Fibroblast of skin of back (primary cell): ENCODE data around the gene LRBA.
"Not testable (repeated sequence)": the region's sequence is repeated elsewhere in the genome, so short reads cannot be mapped to it uniquely, and the experiment has no call there.

Experiments
- DNase-seq: peaks from one replicate; pipeline ENCODE4 v3.0.0-alpha.2; 2013

Gene LRBA

DNA sequence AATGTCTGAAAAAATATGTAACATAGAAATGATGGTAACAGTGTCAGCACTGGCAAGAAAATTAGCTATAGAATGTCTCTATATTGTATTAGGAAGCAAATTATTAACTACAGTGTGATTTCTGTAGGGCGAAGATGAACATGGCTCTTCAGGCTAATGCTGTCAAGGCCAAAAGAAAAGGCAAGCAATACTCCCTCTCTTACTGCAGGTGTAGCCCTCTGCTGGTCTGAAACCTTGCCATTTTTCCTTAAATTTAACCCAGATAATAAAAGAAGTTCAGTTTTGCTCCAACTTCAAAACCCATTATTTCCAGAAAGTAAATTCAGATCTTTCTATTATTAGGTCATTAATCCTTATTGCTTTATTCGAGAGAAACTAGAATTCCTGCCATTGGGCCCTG, 215.9 kb downstream of the LRBA start:
- DNase-seq = no peak

DNA sequence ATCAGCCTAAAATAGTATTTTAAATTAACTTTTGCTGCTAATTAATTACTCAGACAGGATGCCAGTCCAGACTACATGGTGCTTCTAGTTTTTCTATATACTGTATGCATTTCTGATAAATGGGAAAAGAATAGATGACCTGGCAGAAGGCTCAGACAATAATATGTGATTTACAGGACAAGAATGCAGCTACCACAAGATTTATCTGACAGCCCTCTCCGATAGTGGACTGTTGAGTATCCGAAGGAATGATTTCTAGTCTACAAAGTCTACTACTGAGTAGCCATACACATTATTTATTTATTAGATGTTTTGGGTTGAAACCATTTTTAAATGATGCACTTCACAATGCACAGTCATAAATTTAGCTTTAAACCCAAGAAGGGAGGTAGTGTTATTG, 220.4 kb downstream of the LRBA start:
- peak; percentile 11 for DNase-seq

DNA sequence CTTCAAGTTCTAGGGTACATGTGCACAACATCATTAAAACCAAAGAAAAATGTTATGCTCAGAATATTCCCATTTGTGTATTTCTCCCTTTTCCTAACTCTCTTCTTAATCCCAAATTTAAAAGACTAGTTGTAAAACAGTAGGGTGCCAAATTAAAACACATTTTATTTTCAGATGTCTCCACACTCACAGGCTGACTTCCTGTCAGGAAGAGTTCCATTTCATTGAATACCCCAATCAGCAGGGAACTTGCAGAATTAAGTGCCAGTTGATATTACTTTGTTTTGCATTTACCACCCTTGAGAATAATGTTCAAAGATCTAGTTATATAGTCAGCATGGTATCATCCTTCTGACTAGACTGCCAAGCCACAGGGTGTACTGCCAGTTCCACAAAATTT, 225.2 kb downstream of the LRBA start:
- no peak for DNase-seq

DNA sequence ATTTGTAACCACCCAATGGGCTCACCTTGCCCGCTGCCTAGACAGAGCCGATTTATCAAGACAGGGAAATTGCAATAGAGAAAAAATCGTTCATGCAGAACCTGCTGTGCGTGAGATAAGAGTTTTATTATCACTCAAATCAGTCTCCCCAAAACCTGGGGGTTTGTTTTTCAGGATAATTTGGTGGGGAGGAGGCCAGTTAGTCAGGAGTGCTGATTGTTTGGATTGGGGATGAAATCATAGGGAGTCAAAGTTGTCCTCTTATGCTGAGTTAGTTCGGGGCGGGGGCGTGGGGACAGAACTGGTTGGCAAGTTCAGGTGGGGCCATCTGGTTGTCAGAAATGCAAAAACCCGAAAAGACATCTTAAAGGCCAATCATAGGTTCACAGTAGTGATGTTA, 230.1 kb downstream of the LRBA start:
- DNase-seq = no peak

DNA sequence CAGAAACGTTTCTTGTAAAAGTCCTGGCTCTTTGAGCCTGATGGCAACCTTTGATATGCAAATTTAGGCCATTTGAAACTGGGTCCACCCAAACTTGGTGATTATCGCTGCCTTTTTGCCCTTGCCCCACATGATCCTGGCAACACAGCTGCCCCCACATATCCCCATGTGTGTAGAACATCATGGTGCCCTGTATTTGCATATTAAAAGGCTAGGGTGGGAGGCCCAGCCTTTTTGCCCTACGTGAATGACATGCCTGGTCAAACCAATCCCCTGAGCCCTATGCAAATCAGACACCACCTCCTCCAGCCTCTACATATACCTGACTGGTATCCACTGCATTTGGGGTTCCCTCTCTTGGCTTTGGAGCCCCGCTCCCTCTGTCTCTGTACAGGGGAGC, 230.8 kb downstream of the LRBA start:
- DNase-seq = no peak

DNA sequence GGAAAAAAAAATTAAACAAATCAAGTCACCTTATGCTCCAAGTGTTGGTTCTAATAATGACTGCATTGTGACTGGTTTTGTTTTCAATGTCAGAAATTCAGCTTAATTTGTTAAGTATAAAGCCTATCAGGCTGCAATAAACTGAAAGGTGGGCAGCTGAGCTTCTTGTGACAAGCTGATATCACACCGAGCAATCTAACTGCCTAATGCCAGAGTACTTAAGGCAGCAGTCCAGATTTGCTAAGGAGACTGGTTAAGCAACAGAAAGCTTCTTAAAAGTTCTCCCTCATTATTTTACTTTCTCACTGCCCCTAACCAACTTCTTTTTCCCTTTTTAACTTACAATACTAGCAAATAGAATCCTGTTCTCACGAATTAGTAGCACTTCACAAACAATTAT, 232.2 kb downstream of the LRBA start:
- no peak for DNase-seq

DNA sequence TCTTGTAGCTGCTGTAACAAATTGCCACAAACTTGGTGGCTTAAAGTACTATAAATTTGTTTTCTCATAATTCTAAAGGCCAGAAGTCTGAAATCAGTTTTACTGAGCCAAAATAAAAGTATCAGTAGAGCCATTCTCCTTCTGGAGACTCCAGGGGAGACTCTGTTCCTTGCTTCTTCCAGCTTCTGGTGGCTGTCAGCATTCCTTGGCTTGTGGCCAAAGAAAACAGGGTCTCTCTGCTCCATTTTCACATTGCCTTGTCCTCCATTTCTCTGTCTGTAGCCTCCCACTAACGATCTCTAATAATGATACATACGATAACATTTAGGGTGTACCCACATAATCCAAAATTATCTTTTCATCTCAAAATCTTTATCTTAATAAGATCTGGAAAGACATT, 232.8 kb downstream of the LRBA start:
- peak; percentile 58 for DNase-seq

DNA sequence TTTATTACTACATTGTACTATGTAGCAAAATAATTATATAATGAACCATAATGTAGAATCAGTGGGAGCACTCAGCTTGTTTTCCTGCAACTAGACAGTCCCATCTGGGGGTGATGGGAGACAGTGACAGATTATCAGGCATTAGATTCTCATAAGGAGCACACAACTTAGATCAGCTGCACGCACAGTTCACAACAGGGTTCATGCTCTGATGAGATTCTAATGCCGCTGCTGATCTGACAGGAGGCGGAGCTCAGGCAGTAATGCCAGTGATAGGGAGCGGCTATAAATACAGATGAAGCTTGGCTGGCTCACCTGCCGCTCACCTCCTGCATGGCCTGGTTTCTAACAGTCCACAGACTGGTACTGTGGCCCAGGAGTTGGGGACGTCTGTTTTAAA, 233.9 kb downstream of the LRBA start:
- no peak for DNase-seq

DNA sequence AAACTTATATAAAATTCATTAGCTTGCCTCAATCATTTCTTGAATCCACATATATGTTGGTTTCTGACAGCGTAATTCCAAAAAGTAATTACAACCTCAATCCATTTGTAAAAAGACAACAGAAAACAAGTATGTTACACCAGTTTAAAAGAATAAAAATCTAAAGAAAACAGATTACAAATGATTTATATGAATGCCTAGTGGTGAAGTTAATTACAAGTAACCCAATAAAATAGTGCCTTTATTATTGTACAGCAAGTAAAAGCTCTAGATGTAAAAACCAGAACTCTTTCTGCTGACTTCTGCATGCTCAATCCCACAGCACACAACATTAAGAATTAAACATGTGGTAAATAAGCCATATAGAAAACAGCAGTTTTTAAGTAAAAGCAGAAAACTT, 235.4 kb downstream of the LRBA start:
- DNase-seq = no peak

DNA sequence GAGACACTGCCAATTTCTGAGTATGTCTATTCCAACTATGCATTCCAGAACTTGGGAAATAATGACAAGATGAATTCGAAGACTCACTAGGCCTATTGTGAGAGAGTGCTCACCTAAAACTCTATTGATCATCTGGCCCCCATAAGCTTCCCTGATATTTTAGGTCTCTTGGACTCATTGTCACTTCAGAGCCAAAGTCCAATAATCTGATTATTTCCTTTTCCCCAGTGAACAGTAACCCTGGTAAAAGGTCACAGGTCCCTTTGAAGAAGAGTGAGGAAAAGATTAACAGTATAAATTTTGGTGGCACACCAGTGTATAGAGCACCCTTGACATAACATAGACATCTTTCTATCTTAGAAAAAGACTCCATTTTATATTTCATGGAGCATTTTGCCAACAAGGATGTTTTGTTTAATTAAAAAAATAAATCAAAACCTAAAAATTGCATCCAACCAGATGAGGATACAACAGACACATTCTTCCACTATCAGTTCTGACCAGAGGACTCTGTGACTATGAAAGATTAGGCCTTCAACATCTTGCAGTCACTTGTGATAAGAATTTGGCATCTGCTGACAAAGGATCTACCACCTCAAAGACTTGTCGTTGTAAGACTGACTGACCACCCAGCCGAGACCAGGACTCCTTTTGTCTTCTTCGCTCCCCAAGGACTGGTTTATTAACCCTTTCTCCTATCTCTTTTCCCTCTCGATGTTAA, 241.2 kb downstream of the LRBA start:
- DNase-seq = no peak

DNA sequence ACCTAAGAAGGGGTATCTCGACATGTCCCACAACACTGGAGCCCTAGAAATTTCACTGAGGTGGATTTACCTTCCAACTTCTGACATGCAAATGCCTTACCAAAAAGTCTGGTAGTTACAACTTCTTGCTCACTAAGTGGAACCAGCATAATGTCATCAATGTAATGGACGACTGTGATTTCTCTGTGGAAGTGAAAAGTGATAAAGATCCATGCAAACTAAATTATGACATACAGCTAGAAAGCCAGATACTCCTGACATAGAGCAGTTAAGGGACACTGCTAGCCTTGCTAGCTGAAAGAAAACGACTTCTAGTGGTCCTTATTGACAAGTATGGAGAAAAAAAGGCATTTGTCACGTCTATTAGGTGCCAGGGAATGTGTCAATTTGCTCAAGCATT, 242.1 kb downstream of the LRBA start:
- no peak for DNase-seq

DNA sequence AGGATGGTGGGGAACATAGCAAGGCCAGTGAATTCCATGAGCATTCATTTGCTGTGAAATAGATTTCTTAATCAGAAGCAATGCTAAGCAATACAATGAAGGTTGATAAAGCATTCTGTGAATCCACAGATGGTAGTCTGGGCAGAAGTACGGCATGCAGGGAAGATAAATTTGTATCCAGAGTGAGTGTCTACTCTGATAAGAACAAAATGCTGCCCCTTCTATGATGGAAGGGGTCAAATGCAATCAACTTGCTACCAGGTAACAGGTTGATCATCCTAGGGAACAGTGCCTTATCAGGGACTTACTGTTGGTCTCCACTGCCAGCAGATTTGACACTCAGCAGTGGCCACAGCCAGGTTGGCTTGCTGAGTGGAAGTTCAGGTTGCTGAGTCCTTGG, 243.7 kb downstream of the LRBA start:
- DNase-seq = no peak

DNA sequence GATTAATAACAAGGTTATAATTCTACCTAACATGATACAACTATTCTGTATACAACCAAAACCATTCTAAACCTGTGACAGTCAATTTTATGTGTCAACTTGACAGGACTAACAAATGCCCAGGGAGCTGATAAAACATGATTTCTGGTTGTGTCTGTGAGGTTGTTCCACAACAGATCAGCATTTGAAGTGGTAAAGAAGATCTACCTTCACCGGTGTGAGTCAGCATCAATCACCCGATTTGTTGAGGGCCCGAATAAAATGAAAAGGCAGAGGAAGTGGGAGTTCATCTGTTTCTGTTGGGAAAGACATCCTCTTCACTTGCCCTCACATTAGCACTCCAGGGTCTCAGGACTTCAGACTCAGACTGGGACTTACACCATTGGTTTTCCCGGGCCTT, 245.2 kb downstream of the LRBA start:
- DNase-seq = no peak

DNA sequence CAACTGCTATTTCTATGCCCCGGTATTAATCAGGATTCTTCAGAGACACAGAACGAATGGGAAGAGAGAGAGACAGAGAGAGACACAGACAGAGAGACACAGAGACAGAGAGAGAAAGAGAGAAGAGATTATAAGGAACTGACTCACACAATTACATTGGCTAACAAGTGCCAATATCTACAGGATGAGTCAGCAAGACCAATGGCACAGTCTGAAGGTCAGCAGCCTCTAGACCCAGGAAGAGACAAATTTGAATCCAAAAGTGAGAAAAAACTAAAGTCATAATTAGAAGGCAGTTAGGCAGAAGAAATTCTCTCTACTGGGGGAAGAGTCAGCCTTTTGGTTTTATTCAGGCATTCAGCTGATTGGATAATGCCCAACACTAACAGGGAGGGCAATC, 245.8 kb downstream of the LRBA start:
- peak; percentile 80 for DNase-seq

DNA sequence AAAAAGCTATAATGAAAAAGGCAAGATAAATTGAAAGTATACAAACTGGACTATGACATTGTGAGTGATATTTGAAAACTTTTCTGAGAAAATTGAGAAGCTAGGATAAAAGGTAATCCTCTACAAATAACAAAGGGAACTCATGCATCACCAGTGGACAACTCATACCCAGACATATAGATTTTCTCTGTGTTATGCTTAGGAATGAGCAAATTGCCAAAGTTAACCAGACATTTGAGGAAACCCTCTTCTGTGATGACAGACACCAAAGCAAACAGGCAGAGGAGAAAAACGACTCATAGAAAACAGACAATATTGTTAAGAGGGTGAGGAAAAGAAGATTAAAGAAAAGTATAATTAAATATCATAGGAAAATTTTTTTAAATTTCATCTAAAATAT, 246.6 kb downstream of the LRBA start:
- peak; percentile 56 for DNase-seq

DNA sequence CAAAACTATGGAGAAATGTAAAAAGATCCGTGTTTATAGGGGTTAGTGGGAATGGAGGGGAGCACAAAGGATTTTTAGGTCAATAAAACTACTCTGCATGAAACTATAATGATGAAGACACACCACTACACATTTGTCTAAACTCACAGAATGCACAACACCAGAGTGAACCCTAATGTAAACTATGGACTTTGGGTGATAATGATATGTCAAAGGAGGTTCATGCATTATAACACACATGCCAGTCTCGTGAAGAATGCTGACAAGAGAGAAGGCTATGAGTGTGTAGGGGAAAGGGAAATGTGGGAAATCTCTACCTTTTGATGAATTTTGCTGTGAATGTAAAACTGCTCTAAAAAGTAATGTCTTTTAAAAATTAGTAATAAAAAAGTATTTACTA, 249.9 kb downstream of the LRBA start:
- DNase-seq = no peak

DNA sequence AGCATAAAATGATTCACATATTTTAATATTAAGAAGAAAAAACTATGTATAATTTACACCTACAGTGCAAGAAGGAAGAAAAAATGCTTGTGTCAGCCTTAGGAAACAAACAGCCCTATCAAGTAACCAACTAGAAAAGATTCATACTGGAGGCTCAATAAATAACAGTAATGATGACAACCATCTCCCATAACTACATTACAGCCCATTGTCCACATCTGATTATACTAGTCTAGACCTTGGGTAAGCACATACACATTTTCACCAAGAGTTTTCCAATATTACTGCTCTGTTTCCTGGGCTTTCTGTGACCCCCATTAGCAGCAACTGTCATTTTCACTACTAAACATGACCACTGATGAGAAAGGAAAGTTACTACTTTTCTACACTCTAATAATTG, 263.4 kb downstream of the LRBA start:
- no peak for DNase-seq

DNA sequence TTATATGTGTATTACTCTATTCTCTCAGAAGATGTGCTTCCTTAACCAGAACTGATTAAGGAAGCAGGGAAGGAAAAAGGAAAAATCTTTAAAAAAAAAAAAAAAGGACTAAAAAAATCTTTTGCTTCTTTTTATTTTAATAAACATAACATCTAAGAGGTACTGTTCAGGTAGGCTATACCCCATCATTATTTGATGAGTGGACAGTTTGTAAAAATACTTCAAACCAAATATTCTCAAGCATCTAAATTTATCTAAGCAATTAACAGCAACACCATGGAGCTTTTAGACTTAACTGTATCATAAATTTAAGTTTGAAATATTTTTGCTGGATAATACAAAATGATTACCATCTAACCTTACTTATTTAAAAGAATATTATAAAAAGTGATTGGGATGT, 264.3 kb downstream of the LRBA start:
- no peak for DNase-seq

DNA sequence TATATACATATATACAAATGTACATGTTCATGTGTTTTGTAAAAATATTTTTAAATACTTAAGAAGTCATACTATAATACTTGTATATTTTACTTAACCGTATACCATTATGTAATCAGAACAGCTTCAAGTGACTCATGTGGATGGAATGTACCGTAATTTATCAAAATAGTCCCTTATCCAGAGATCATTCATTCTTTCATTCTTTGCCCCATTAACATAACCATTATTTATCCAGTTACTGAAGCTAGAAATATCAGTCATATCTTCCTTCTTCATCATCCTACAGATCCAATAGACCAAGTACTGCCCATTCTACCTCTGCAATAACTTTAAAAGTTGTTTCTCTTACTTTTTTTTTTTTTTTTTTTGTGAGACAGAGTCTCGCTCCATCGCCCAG, 268.9 kb downstream of the LRBA start:
- peak; percentile 74 for DNase-seq

DNA sequence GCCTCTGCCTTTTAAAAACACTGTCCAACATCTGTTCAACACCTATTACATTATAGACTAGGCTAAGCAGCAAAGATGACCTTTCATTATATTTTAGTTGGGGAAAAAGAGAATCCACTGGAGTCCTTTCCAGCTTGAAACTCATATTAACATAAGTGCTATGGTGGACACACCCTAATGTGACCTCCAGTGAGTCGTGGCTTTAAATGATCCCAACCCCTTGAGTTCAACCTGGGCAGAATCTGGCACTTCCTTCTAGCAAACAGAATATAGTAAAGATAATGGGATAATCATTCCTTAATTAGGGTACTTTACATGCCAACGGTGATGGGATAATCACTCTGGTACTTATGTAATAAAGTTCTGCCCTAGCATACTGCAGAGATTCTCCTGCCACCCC, 270.5 kb downstream of the LRBA start:
- no peak for DNase-seq

DNA sequence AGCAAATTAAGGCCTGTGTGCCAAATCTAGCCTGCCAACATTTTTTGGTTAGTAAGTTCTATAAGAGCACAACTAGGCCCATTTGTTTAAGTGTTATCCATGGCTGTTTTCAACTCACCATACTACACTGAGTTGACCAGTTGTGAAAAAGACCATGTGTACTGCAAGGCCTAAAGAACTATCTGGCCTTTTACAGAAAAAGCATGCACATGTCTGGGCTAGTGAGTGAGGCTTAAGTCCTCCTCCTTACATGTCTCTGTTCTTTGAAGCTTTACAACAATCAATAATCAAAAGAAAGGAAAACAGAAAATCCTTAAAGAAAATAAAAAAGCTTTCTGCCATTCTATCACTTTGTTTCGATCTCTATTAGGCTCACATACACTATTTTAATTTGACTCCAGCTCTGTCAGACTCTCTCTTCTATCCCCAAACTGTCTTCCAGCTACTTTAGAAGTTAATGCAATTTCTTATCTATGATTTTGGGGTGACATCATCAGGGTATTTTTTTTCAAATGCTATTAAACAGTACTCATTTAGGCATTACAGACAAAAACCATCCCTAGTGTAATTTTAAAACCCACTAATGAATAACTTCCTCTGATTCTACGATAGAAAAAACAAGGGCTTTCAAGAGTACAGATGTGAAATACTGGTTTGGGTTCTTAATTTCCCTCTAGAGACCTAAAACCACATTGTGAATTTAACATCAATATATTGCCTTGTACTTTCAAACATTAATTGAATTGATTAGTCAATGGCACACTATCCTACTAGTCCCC, 271.3 kb downstream of the LRBA start:
- DNase-seq = peak; percentile 9

DNA sequence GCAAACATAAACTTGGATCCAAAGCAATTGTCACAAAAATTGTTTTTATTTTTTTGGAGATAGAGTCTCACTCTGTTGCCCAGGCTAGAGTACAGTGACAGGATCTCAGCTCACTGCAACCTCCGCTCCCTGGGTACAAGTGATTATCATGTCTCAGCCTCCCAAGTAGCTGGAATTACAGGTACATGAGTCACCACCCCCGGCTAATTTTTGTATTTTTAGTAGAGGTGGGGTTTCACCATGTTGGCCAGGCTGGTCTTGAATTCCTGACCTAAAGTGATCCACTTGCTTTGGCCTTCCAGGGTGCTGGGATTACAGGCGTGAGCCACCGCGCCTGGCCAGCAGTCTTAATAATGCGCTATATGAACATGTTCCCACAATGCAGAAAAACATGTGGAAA, 272.2 kb downstream of the LRBA start:
- DNase-seq = not testable (repeated sequence)

DNA sequence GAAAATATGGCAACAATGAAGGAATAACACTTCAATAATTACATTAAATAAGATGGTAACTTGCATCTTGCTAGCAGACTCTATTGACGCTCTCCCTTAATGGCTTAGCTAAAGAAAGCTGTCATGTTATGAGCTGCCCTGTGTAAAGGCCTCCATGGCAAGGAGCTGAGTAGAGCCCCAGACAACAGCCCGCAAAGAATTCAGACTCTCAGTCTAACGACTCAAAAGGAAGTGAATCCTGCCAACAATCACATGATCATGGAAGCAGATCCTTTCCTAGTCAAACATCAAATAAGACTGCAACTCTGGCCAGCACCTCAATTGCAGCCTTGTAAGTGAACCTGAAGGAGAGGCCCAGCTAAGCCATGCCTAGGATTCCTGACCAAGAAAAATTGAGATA, 275.5 kb downstream of the LRBA start:
- DNase-seq = peak; percentile 5

DNA sequence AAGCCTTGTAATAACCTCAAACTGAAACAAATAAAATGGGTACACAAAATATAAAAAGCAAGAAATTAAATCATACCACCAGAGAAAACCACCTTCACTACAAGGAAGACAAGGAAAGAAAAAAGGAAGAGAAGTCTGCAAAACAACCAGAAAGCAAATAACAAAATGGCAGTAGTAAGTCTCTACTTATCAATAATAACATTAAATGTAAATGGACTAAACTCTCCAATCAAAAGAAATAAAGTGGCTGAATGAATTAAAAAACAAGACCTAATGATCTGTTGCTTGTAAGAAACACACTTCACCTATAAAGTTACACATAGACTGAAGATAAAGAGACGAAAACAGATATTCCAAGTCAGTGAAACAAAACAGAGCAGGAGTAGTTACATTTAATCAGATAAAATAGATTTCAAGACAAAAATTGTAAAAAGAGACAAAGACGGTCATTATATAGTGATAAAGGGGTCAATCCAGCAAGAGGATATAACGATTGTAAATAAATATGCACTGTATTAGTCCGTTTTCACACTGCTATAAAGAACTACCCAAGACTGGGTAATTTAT, 289.0 kb downstream of the LRBA start:
- DNase-seq = no peak
